SU-DHL-6 (cell line): ENCODE data around the gene PCDHGA3.
"Not testable (repeated sequence)": the region's sequence is repeated elsewhere in the genome, so short reads cannot be mapped to it uniquely, and the experiment has no call there.

Source experiments
- H2AFZ ChIP-seq: fragments of 200-600 bp; sonication (generic); 2 replicates; pipeline ENCODE4 v1.6.1; 2014; ENCODE audit warnings: low read depth, mild to moderate bottlenecking, moderate library complexity, mixed read lengths, antibody characterized with exemption, low read length; ENCODE audit not compliant: severe bottlenecking
- H3F3A ChIP-seq: fragments of 200-600 bp; shearing (Covaris generic); 2 replicates; pipeline ENCODE4 v1.6.0; 2016; ENCODE audit warnings: antibody characterized with exemption, mild to moderate bottlenecking; ENCODE audit not compliant: insufficient read depth
- H3K27ac ChIP-seq: fragments of 200-600 bp; sonication (generic); 2 replicates; pipeline ENCODE4 v1.5.1; 2016; ENCODE audit warnings: low read depth, mild to moderate bottlenecking, low read length, moderate library complexity, mixed read lengths
- H3K27me3 ChIP-seq: fragments of 200-600 bp; sonication (generic), shearing (Covaris generic); 2 replicates; pipeline ENCODE4 v1.6.0; 2014; ENCODE audit warnings: mild to moderate bottlenecking, low read length
- H3K36me3 ChIP-seq: fragments of 200-600 bp; sonication (generic); 2 replicates; pipeline ENCODE4 v1.6.1; 2014; ENCODE audit warnings: mild to moderate bottlenecking, low read length, mixed read lengths
- H3K4me2 ChIP-seq: fragments of 300-600, 200-600 bp; shearing (Covaris generic), sonication (generic); 2 replicates; pipeline ENCODE4 v1.6.0; 2014; ENCODE audit warnings: low read length, low read depth, mild to moderate bottlenecking; ENCODE audit not compliant: poor library complexity, severe bottlenecking
- H3K4me3 ChIP-seq: fragments of 200-600 bp; sonication (generic); 2 replicates; pipeline ENCODE4 v1.5.1; 2014; ENCODE audit warnings: antibody characterized with exemption, low read length, mild to moderate bottlenecking, mixed read lengths; ENCODE audit not compliant: insufficient read depth, poor library complexity, severe bottlenecking
- H3K79me2 ChIP-seq: fragments of 200-600 bp; sonication (generic); 2 replicates; pipeline ENCODE4 v1.6.1; 2014; ENCODE audit warnings: mild to moderate bottlenecking, low read length, moderate library complexity; ENCODE audit not compliant: insufficient read depth
- H3K9ac ChIP-seq: fragments of 200-600 bp; sonication (generic); 2 replicates; pipeline ENCODE4 v1.7.0; 2014; ENCODE audit warnings: mild to moderate bottlenecking, low read length
- H3K9me2 ChIP-seq: fragments of 200-600 bp; sonication (generic); replicated peaks from 2 replicates; pipeline ENCODE4 v1.6.1; 2014; ENCODE audit warnings: low read length; ENCODE audit not compliant: insufficient read depth
- H3K9me3 ChIP-seq: fragments of 200-600 bp; sonication (generic); 2 replicates; pipeline ENCODE4 v1.6.1; 2014; ENCODE audit warnings: low read length, mixed read lengths; ENCODE audit not compliant: insufficient read depth
- H4K20me1 ChIP-seq: fragments of 200-600 bp; sonication (generic); 2 replicates; pipeline ENCODE4 v1.6.1; 2014; ENCODE audit warnings: low read depth, mild to moderate bottlenecking, antibody characterized with exemption, low read length, moderate library complexity, mixed read lengths
- EZH2phosphoT487 ChIP-seq: fragments of 200-600 bp; sonication (generic), shearing (Covaris generic); conservative IDR thresholded peaks from 2 replicates; pipeline ENCODE4 v1.6.1; 2018; ENCODE audit warnings: mild to moderate bottlenecking, antibody characterized with exemption, low read length, moderate library complexity, mixed read lengths
- TF ChIP-seq, protein P1 (sequence below): fragments of 200-600 bp; sonication (generic); IDR thresholded peaks from one replicate; pipeline ENCODE4 v1.5.1; 2017; ENCODE audit warnings: antibody characterized with exemption, mild to moderate bottlenecking, low read length, moderate library complexity; ENCODE audit not compliant: insufficient read depth, poor library complexity, severe bottlenecking

PCDHGA3 gene

DNA sequence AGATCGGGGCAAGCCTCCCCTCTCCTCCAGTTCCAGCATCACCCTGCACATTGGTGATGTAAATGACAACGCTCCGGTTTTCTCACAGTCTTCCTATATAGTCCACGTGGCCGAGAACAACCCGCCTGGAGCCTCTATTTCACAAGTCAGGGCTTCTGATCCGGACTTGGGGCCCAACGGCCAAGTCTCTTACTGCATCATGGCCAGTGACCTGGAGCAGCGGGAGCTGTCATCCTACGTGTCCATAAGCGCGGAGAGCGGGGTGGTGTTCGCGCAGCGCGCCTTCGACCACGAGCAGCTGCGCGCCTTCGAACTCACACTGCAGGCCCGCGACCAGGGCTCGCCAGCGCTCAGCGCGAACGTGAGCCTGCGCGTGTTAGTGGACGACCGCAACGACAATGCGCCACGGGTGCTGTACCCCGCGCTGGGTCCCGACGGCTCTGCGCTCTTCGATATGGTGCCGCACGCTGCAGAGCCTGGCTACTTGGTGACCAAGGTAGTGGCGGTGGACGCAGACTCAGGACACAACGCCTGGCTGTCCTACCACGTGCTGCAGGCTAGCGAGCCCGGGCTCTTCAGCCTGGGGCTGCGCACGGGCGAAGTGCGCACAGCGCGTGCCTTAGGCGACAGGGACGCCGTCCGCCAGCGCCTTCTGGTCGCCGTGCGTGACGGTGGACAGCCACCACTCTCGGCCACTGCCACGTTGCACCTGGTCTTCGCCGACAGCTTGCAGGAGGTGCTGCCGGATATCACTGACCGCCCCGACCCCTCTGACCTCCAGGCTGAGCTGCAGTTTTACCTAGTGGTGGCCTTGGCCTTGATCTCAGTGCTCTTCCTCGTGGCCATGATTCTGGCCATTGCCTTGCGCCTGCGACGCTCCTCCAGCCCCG lies 45.8 kb downstream of the PCDHGA3 start:
- no peak overlapping the region for H3K27ac ChIP-seq
- 0 out of 2 replicates have a peak, but pooled peaks cover 3% of the 10 kb centered on the region for H3K36me3 ChIP-seq
- TF ChIP-seq, protein P1, sequence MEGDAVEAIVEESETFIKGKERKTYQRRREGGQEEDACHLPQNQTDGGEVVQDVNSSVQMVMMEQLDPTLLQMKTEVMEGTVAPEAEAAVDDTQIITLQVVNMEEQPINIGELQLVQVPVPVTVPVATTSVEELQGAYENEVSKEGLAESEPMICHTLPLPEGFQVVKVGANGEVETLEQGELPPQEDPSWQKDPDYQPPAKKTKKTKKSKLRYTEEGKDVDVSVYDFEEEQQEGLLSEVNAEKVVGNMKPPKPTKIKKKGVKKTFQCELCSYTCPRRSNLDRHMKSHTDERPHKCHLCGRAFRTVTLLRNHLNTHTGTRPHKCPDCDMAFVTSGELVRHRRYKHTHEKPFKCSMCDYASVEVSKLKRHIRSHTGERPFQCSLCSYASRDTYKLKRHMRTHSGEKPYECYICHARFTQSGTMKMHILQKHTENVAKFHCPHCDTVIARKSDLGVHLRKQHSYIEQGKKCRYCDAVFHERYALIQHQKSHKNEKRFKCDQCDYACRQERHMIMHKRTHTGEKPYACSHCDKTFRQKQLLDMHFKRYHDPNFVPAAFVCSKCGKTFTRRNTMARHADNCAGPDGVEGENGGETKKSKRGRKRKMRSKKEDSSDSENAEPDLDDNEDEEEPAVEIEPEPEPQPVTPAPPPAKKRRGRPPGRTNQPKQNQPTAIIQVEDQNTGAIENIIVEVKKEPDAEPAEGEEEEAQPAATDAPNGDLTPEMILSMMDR = no peak
- TF ChIP-seq EZH2phosphoT487 = no peak
- no peak overlapping the region for H2AFZ ChIP-seq
- no peak overlapping the region for H3K9ac ChIP-seq
- peaks cover 15% of the 10 kb centered on the region; the same call in 1 of the 2 replicates for H3K9me3 ChIP-seq
- H3K9me2 ChIP-seq = no peaks in the 10 kb centered on the region
- H3K4me2 ChIP-seq = no peak overlapping the region
- no peaks in the 10 kb centered on the region for H4K20me1 ChIP-seq
- H3K79me2 ChIP-seq = no peaks in the 10 kb centered on the region
- H3K27me3 ChIP-seq = no peaks in the 10 kb centered on the region
- H3K4me3 ChIP-seq = no peak overlapping the region
- H3F3A ChIP-seq = no peaks in the 10 kb centered on the region; the same call in 1 of the 2 replicates

DNA sequence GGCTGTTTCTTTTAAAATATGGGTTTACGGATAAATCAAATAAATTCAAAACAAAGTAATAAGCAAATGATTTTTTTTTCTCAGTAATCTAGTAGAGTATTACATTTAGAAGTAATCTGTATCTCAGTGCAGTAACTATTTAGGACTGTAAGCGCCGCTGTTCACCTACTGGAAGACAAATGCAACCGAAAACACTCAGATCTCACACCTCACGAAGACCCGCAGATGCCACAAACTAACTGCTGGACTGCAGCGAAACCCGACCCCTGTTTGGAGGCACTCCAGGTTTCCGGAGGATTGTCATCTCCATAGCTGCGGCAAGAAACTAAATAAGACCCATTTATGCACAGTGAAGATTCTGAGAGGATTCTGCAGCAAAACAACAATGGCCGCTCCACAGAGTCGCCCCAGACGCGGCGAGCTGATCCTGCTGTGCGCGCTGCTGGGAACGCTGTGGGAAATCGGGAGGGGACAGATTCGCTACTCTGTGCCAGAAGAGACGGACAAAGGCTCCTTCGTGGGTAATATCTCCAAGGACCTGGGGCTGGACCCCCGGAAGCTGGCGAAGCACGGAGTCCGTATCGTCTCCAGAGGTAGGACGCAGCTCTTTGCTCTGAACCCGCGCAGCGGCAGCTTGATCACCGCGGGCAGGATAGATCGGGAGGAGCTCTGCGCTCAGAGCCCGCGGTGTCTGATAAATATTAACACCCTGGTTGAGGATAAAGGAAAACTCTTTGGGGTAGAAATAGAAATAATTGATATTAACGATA lies 49.0 kb downstream of the PCDHGA3 start, which contains the start of gene PCDHGA8:
TSS of gene PCDHGA8 (plus strand) at position 205 of the 770 bp plus-strand sequence. CDS start at position 386, 181 bp downstream.
- H3K9me2 ChIP-seq = no peaks in the 10 kb centered on the region
- H3K27me3 ChIP-seq = no peaks in the 10 kb centered on the region
- H3K27ac ChIP-seq = no peak within 1 kb of the TSS
- TF ChIP-seq, protein P1 = peak; percentile 20
- no peak for TF ChIP-seq EZH2phosphoT487
- no peaks in the 10 kb centered on the region for H4K20me1 ChIP-seq
- H3K36me3 ChIP-seq = no peaks in the 10 kb centered on the region
- H3K79me2 ChIP-seq = no peaks in the 10 kb centered on the region
- H3F3A ChIP-seq = no peaks in the 10 kb centered on the region; the same call in none of the 2 replicates
- no peak within 1 kb of the TSS for H3K4me3 ChIP-seq
- no peak within 1 kb of the TSS for H3K9ac ChIP-seq
- H3K9me3 ChIP-seq = no peaks in the 10 kb centered on the region; the same call in 1 of the 2 replicates
- H2AFZ ChIP-seq = no peak within 1 kb of the TSS
- H3K4me2 ChIP-seq = peak within 1 kb of the TSS; percentile 14

- H3K9ac ChIP-seq = no peak overlapping the region
- no peaks in the 10 kb centered on the region; the same call in 1 of the 2 replicates for H3K9me3 ChIP-seq
- no peaks in the 10 kb centered on the region; the same call in none of the 2 replicates for H3F3A ChIP-seq
- TF ChIP-seq, protein P1 = no peak
- H3K79me2 ChIP-seq = no peaks in the 10 kb centered on the region
- no peak overlapping the region for H3K4me3 ChIP-seq
- no peak overlapping the region for H3K27ac ChIP-seq
- no peaks in the 10 kb centered on the region for H4K20me1 ChIP-seq
- H2AFZ ChIP-seq = no peak overlapping the region
- H3K9me2 ChIP-seq = no peaks in the 10 kb centered on the region
- no peaks in the 10 kb centered on the region for H3K36me3 ChIP-seq
- H3K27me3 ChIP-seq = no peaks in the 10 kb centered on the region
- H3K4me2 ChIP-seq = no peak overlapping the region
Observed at GRCh38 chr5:141393267-141393666, 49.6 kb downstream of the PCDHGA3 start.

DNA sequence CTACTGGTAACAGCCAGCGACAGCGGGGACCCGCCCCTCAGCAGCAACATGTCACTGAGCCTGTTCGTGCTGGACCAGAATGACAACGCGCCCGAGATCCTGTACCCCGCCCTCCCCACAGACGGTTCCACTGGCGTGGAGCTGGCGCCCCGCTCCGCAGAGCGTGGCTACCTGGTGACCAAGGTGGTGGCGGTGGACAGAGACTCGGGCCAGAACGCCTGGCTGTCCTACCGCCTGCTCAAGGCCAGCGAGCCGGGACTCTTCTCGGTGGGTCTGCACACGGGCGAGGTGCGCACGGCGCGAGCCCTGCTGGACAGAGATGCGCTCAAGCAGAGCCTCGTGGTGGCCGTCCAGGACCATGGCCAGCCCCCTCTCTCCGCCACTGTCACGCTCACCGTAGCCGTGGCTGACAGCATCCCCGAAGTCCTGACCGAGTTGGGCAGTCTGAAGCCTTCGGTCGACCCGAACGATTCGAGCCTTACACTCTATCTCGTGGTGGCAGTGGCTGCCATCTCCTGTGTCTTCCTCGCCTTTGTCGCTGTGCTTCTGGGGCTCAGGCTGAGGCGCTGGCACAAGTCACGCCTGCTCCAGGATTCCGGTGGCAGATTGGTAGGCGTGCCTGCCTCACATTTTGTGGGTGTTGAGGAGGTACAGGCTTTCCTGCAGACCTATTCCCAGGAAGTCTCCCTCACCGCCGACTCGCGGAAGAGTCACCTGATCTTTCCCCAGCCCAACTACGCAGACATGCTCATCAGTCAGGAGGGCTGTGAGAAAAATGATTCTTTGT lies 51.0 kb downstream of the PCDHGA3 start:
- peaks cover 12% of the 10 kb centered on the region; the same call in 1 of the 2 replicates for H3K9me3 ChIP-seq
- not testable (repeated sequence) for H3K79me2 ChIP-seq, H3F3A ChIP-seq, H3K36me3 ChIP-seq, H2AFZ ChIP-seq, H3K27ac ChIP-seq, H3K9ac ChIP-seq, H3K9me2 ChIP-seq, H3K4me3 ChIP-seq, H3K4me2 ChIP-seq, H4K20me1 ChIP-seq, H3K27me3 ChIP-seq
